RCC 7860 (cell line): Measurements from ENCODE around the gene KRT79.

Experiments
- DNase-seq: peaks from one replicate; pipeline ENCODE4 v3.0.0-alpha.2; 2015; ENCODE audit warnings: low spot score
- FAIRE-seq: peaks from 2 replicates; lab custom pipeline; 2012; peaks lifted over from hg19 to GRCh38; lab: Jason Lieb, UNC

The KRT79 gene

GRCh38 chr12:52836042-52836466 is 1.9 kb upstream of the KRT79 start:
- DNase-seq: peak; percentile 90
- FAIRE-seq: peak; percentile 79

- DNase-seq: no peak
- no peak for FAIRE-seq
These were observed 1.3 kb upstream of the KRT79 start for GRCh38 chr12:52835271-52836041.

DNA sequence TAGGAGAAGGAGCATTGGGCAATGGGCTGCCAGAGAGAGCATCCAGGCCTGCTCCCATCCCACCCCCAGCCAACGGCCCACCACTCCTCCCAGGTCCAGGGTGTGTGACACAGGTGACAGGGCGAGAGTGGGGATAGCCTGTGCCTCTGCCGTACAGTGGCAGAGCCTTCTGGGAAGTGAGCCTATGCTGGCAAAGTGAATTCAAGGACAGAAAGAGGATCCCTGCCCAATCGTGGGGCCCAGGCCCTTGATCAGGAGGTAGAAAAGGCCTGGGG is 553 bp upstream of the KRT79 start:
- FAIRE-seq (no peak), DNase-seq (no peak)

GRCh38 chr12:52832985-52833905 is 866 bp downstream of the KRT79 start:
- DNase-seq: no peak
- FAIRE-seq: no peak

GRCh38 chr12:52832451-52832850 is 1.7 kb downstream of the KRT79 start:
- DNase-seq (no peak), FAIRE-seq (no peak)

DNA sequence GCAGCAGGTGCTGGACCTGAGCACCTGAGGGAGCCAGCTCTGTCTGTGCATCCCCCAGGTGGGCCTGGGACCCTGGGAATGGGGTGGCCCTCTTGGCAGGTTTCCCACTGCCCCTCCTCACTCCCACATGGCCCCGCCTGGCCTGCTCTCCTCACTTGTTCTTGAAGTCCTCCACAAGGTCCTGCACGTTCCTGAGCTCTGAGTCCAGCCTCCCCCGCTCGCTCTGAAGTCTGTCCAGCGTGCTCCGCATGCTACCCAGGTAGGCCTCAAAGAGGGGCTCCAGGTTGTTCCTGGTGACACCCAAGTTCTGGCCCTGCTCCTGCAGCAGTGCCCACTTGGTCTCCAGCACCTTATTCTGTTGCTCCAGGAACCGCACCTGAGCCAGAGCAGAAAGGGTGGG is 2.9 kb downstream of the KRT79 start:
- FAIRE-seq (no peak), DNase-seq (no peak)

GRCh38 chr12:52829986-52830770 is 3.9 kb downstream of the KRT79 start:
- FAIRE-seq (no peak), DNase-seq (no peak)

- DNase-seq (no peak), FAIRE-seq (no peak)
These were observed 5.5 kb downstream of the KRT79 start for GRCh38 chr12:52828591-52829021.

GRCh38 chr12:52828156-52828555 is 6.0 kb downstream of the KRT79 start:
- DNase-seq (peak; percentile 25), FAIRE-seq (peak; percentile 78)

GRCh38 chr12:52827499-52828090 is 6.5 kb downstream of the KRT79 start:
- DNase-seq (no peak), FAIRE-seq (no peak)

DNA sequence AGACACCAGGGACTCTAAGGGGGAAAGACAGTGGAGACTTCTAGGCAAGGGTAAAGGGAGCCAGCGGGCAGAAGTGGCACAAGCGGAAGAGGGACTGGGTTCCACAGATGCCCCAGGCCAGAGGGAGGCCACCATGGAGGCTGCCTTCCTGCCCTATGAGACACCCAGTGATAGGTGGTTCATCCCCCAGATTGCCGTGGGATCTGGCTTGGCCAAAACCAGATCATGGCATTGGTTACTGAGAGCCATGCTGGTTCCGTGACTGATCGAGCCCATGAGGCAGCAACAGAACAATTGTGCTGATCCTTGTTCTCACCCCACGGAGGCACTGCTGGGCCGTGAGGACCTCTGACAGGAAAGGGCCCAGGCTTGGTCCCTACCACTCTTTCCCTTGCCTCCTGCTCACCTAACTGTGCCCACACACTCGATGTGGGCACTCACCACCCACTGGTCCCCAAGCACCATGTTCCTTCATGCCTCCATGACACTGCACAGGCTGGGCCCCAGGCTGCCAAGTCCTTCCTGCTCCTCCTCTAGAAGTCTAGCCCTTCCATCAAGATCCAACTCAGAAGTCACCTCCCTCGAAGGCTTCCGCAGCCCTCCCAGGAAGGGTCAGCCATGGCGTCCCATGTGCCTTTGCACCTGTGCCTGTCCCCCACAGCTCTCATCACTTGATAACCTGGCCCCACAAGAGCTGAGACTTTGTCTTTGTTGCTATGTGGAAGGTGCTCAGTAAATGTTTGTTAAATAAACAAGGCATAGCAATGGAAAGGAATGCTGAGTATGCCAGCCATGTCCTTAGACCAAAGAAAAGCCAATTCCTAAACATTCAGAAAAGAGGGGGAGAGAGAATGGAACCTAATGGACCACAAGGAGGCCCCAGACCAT is 7.3 kb downstream of the KRT79 start:
- FAIRE-seq (no peak), DNase-seq (no peak)

GRCh38 chr12:52825961-52826360 is 8.2 kb downstream of the KRT79 start:
- DNase-seq: no peak
- FAIRE-seq: no peak

DNA sequence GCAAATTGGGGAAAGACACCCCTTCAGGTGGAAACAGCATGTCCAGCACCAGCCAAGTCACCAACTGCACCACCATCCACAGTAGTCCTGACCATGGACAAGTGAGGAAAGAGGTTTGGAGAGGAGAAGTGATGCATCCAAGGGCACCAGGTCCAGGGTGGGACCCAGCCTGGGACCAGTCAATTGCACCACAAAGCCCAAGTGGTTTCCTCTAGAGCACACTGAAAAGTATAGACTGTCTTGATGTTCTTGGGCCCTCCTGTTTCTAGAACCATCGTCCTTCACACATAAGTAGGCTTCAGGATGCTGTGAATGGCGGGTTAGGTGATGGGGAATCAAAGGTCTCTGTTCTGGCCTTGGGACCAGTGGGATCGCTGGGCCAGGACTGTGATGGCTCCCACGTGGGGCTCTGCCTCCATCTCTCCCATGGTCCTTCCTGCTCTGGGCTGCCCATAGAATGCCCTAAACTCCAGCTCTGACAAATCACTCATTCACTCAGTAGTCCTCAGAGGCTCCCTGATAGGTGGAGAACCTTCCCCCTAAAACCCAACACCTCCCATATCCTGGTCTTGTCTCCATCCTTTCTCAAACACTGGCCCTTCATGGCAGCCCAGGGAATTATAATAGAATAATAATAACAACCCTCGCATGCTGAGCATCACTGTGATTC is 9.2 kb downstream of the KRT79 start:
- FAIRE-seq: no peak
- no peak for DNase-seq

DNA sequence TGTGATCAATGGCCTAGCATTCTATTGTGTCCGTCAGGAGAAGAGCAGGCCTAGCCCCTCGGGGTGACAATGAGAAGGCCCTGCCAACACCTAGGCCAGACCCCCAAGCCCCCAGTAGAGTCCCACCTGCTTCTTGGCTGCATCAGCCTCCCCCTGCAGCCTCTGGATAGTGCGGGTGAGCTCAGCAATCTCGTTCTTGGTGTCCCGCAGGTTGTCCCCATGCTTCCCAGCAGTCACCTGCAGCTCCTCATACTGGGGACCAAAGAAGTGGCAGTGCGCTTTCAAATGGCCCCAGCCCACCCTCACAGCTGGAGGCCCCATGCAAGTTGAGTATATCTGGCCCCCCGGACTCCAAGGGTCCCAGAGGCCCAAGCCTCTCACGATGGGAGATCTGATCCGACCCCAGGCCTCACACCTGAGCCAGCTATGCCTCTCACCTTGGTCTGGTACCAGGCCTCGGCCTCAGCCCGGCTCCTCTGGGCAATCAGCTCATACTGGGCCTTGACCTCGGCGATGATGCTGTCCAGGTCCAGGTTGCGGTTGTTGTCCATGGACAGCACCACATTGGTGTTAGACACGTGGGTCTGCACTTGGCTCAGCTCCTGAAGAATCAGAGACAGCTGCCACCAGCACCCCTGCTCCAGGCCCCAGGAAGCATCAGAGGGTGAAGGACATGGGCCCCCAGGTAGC is 10.2 kb downstream of the KRT79 start:
- FAIRE-seq: no peak
- no peak for DNase-seq

GRCh38 chr12:52822771-52823510 is 11.2 kb downstream of the KRT79 start:
- FAIRE-seq (no peak), DNase-seq (no peak)

- peak; percentile 8 for DNase-seq
- no peak for FAIRE-seq
These were observed 12.1 kb downstream of the KRT79 start for GRCh38 chr12:52821826-52822660.

DNA sequence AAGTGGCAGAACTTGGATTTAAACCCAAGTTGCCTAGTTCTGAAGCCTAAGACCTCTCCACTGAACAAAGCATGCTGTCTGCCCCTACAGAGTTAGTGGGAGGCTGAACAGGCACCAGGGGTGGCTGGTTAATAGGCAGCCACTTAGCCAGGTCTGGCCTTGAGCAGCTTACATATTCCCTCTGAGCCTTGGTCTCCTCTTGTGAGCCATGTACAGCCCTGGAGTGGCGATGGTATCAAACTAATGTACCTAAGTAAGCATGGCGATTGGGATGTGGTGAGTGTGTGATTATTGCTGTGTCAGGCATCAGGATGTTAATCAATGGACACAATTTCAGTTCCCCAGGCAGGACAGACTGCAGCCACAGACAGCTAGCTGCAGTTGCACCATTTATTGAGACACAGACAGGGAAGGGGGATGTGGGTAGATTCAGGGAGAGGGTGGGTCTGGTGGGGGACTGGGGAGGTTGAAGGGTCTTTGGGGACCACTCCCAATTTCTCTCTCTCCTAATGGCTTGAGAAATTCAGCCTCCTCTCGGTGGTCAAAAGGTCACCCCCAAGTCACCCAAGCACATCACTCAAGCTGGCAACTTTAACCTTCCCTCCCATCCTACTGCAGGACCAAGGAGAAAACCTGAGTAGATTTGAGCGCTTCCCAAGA is 12.9 kb downstream of the KRT79 start:
- FAIRE-seq (no peak), DNase-seq (no peak)
